Cardiac fibroblast (primary cell): ENCODE results near the gene CHODL.

Experiments
- DNase-seq, 2 donors: peaks; one replicate each; pipeline versions ENCODE4 v3.0.0 to v3.0.0-alpha.2; 2010; ENCODE audit warnings: low read depth in 2 of 2
- H3K4me3 ChIP-seq, 2 donors: replicated peaks in 1 of 2; 1 replicate in 1 of 2; 2 replicates in 1 of 2; pipeline ENCODE4 v1.5.1; 2011; ENCODE audit warnings: low read depth in 2 of 2, low read length in 2 of 2, mild to moderate bottlenecking in 2 of 2, moderate library complexity in 1 of 2
- CTCF ChIP-seq: IDR thresholded peaks from one replicate; pipeline ENCODE4 v1.5.1; 2011; ENCODE audit warnings: low read depth, mild to moderate bottlenecking, low read length, inconsistent platforms

The CHODL gene

GRCh38 chr21:18235545-18235944 is 9.1 kb upstream of the CHODL start:
- no peak overlapping the region for H3K4me3 ChIP-seq
- DNase-seq, result no peak
- no peak for TF ChIP-seq CTCF

GRCh38 chr21:18245464-18245967 is 883 bp downstream of the CHODL start:
- DNase-seq, result no peak
- no peak overlapping the region for H3K4me3 ChIP-seq
- TF ChIP-seq CTCF, result no peak

- TF ChIP-seq CTCF, result no peak
- no peak for DNase-seq
Observed at GRCh38 chr21:18248171-18248570, 3.5 kb downstream of the CHODL start.

GRCh38 chr21:18249672-18250071 is 5.0 kb downstream of the CHODL start:
- TF ChIP-seq CTCF, result no peak
- DNase-seq, result no peak

More at GRCh38 chr21:18248171-18248570, 3.5 kb downstream of the CHODL start:
- no peak overlapping the region for H3K4me3 ChIP-seq

GRCh38 chr21:18251065-18251464 is 6.4 kb downstream of the CHODL start:
- H3K4me3 ChIP-seq, result no peak overlapping the region
- no peak for DNase-seq
- TF ChIP-seq CTCF, result no peak

More at GRCh38 chr21:18249672-18250071, 5.0 kb downstream of the CHODL start:
- H3K4me3 ChIP-seq, result no peak overlapping the region

- DNase-seq, result no peak
- H3K4me3 ChIP-seq, result no peak overlapping the region
- no peak for TF ChIP-seq CTCF
Observed at GRCh38 chr21:18252256-18252655, 7.6 kb downstream of the CHODL start.

- no peak for DNase-seq
- no peak for TF ChIP-seq CTCF
- no peak overlapping the region for H3K4me3 ChIP-seq
Observed at GRCh38 chr21:18252680-18253079, 8.0 kb downstream of the CHODL start.
